ENCODE measurements around the gene SH3D19.

SH3D19 gene

GRCh38 chr4:151100531-151100930 is 224.9 kb downstream of the SH3D19 start:
- H3K79me1 ChIP-seq (ENCODE audit: low read length) = no peaks in the 10 kb centered on the region
- no peak overlapping the region for H2BK120ac ChIP-seq (ENCODE audit: low read depth, low read length)
- H3K4ac ChIP-seq (ENCODE audit: low read depth, low read length) = no peak overlapping the region
- H4K5ac ChIP-seq (ENCODE audit: low read length) = no peak overlapping the region
- no peaks in the 10 kb centered on the region for H3K4me1 ChIP-seq (ENCODE audit: control insufficient read depth, low read depth, low read length)
- no peak overlapping the region for H3K23ac ChIP-seq (ENCODE audit: low read length)
- peak overlapping the region; percentile 100 for H3K4me3 ChIP-seq (ENCODE audit: low read length)
- peaks cover 8% of the 10 kb centered on the region for H3K36me3 ChIP-seq (ENCODE audit: control insufficient read depth, insufficient read depth, low read length)
- peak overlapping the region; percentile 100 for H3K9ac ChIP-seq (ENCODE audit: low read length)
- no peak overlapping the region for H3K27ac ChIP-seq (ENCODE audit: low read depth, low read length)
- WGBS (ENCODE audit: extremely low coverage, insufficient coverage, low lambda C conversion rate) = no CpG with 5 or more reads among the region's 3 CpGs
- H3K4me2 ChIP-seq (ENCODE audit: low read length) = peak overlapping the region; percentile 49
- no peak for DNase-seq
- no peak overlapping the region for H4K8ac ChIP-seq (ENCODE audit: low read depth, low read length)
- no peak overlapping the region for H2BK5ac ChIP-seq (ENCODE audit: low read length)
- H3K18ac ChIP-seq (ENCODE audit: low read length) = no peak overlapping the region
- H3K56ac ChIP-seq (ENCODE audit: low read length) = peak overlapping the region; percentile 100
- peaks cover 25% of the 10 kb centered on the region for H3K79me2 ChIP-seq (ENCODE audit: control insufficient read depth, insufficient read depth, low read length)
- no peak overlapping the region for H2BK15ac ChIP-seq (replicated peaks; ENCODE audit: low read depth)
- H2AK5ac ChIP-seq (ENCODE audit: low read length) = no peak overlapping the region
- no peaks in the 10 kb centered on the region for H3K27me3 ChIP-seq (ENCODE audit: insufficient read depth, low read length, poor library complexity)

- H2BK5ac ChIP-seq (ENCODE audit: low read length) = peak overlapping the region; percentile 95
- H3K27ac ChIP-seq (ENCODE audit: low read depth, low read length) = peak overlapping the region; percentile 51
- peak overlapping the region; percentile 100 for H3K23ac ChIP-seq (ENCODE audit: low read length)
- no CpG with 5 or more reads among the region's 13 CpGs for WGBS (ENCODE audit: extremely low coverage, insufficient coverage, low lambda C conversion rate)
- H3K79me1 ChIP-seq (ENCODE audit: low read length) = no peaks in the 10 kb centered on the region
- no peak overlapping the region for H2BK15ac ChIP-seq (replicated peaks; ENCODE audit: low read depth)
- peak overlapping the region; percentile 80 for H3K4me2 ChIP-seq (ENCODE audit: low read length)
- peak overlapping the region; percentile 49 for H3K4ac ChIP-seq (ENCODE audit: low read depth, low read length)
- H4K8ac ChIP-seq (ENCODE audit: low read depth, low read length) = no peak overlapping the region
- peak overlapping the region; percentile 15 for H3K18ac ChIP-seq (ENCODE audit: low read length)
- peaks cover 25% of the 10 kb centered on the region for H3K79me2 ChIP-seq (ENCODE audit: control insufficient read depth, insufficient read depth, low read length)
- peaks cover 7% of the 10 kb centered on the region for H3K36me3 ChIP-seq (ENCODE audit: control insufficient read depth, insufficient read depth, low read length)
- DNase-seq = no peak
- H3K4me1 ChIP-seq (ENCODE audit: control insufficient read depth, low read depth, low read length) = no peaks in the 10 kb centered on the region
- peak overlapping the region; percentile 100 for H3K9ac ChIP-seq (ENCODE audit: low read length)
- H2AK5ac ChIP-seq (ENCODE audit: low read length) = peak overlapping the region; percentile 100
- H4K5ac ChIP-seq (ENCODE audit: low read length) = peak overlapping the region; percentile 47
- H3K27me3 ChIP-seq (ENCODE audit: insufficient read depth, low read length, poor library complexity) = no peaks in the 10 kb centered on the region
- H2BK120ac ChIP-seq (ENCODE audit: low read depth, low read length) = no peak overlapping the region
- H3K4me3 ChIP-seq (ENCODE audit: low read length) = peak overlapping the region; percentile 100
- H3K56ac ChIP-seq (ENCODE audit: low read length) = peak overlapping the region; percentile 100
These were observed 225.4 kb downstream of the SH3D19 start for GRCh38 chr4:151099976-151100417.

- Histone ChIP-seq H3K9ac (ENCODE audit: low read length) (peak within 1 kb of the TSS; percentile 100), H2BK120ac (ENCODE audit: low read depth, low read length) (no peak within 1 kb of the TSS), H3K56ac (ENCODE audit: low read length) (peak within 1 kb of the TSS; percentile 100)
These were observed 226.0 kb downstream of the SH3D19 start, which contains the start of gene RPS3A for GRCh38 chr4:151099229-151099975. RPS3A (plus strand) TSS chr4:151099628; CDS start chr4:151099653, 25 bp downstream.

GRCh38 chr4:151098979-151099228 is 226.5 kb downstream of the SH3D19 start:
- no peak overlapping the region for H3K23ac ChIP-seq (ENCODE audit: low read length)
- H3K27me3 ChIP-seq (ENCODE audit: insufficient read depth, low read length, poor library complexity) = no peaks in the 10 kb centered on the region
- peak overlapping the region; percentile 92 for H3K56ac ChIP-seq (ENCODE audit: low read length)
- H4K5ac ChIP-seq (ENCODE audit: low read length) = no peak overlapping the region
- H3K4me1 ChIP-seq (ENCODE audit: control insufficient read depth, low read depth, low read length) = no peaks in the 10 kb centered on the region
- peak overlapping the region; percentile 70 for H3K4me2 ChIP-seq (ENCODE audit: low read length)
- H3K18ac ChIP-seq (ENCODE audit: low read length) = no peak overlapping the region
- H3K27ac ChIP-seq (ENCODE audit: low read depth, low read length) = no peak overlapping the region
- no peak overlapping the region for H2BK120ac ChIP-seq (ENCODE audit: low read depth, low read length)
- H4K8ac ChIP-seq (ENCODE audit: low read depth, low read length) = no peak overlapping the region
- H3K36me3 ChIP-seq (ENCODE audit: control insufficient read depth, insufficient read depth, low read length) = peaks cover 3% of the 10 kb centered on the region
- H3K9ac ChIP-seq (ENCODE audit: low read length) = peak overlapping the region; percentile 79
- no CpG with 5 or more reads among the region's 8 CpGs for WGBS (ENCODE audit: extremely low coverage, insufficient coverage, low lambda C conversion rate)
- peak overlapping the region; percentile 41 for H3K4me3 ChIP-seq (ENCODE audit: low read length)
- DNase-seq = no peak
- no peaks in the 10 kb centered on the region for H3K79me1 ChIP-seq (ENCODE audit: low read length)
- H3K4ac ChIP-seq (ENCODE audit: low read depth, low read length) = peak overlapping the region; percentile 62
- no peak overlapping the region for H2AK5ac ChIP-seq (ENCODE audit: low read length)
- H2BK15ac ChIP-seq (replicated peaks; ENCODE audit: low read depth) = no peak overlapping the region
- peaks cover 25% of the 10 kb centered on the region for H3K79me2 ChIP-seq (ENCODE audit: control insufficient read depth, insufficient read depth, low read length)
- H2BK5ac ChIP-seq (ENCODE audit: low read length) = peak overlapping the region; percentile 79

More at GRCh38 chr4:151099229-151099975, 226.0 kb downstream of the SH3D19 start, which contains the start of gene RPS3A:
- peak within 1 kb of the TSS; percentile 100 for H3K23ac ChIP-seq (ENCODE audit: low read length)
- H3K18ac ChIP-seq (ENCODE audit: low read length) = peak within 1 kb of the TSS; percentile 15
- H2BK5ac ChIP-seq (ENCODE audit: low read length) = peak within 1 kb of the TSS; percentile 95
- H3K4me2 ChIP-seq (ENCODE audit: low read length) = peak within 1 kb of the TSS; percentile 80
- H4K5ac ChIP-seq (ENCODE audit: low read length) = peak within 1 kb of the TSS; percentile 47
- no peaks in the 10 kb centered on the region for H3K27me3 ChIP-seq (ENCODE audit: insufficient read depth, low read length, poor library complexity)
- H3K4ac ChIP-seq (ENCODE audit: low read depth, low read length) = peak within 1 kb of the TSS; percentile 62
- H3K27ac ChIP-seq (ENCODE audit: low read depth, low read length) = peak within 1 kb of the TSS; percentile 51
- peak within 1 kb of the TSS; percentile 88 for H4K8ac ChIP-seq (ENCODE audit: low read depth, low read length)
- WGBS (ENCODE audit: extremely low coverage, insufficient coverage, low lambda C conversion rate) = no CpG with 5 or more reads among the region's 69 CpGs
- H3K79me2 ChIP-seq (ENCODE audit: control insufficient read depth, insufficient read depth, low read length) = peaks cover 25% of the 10 kb centered on the region
- peaks cover 3% of the 10 kb centered on the region for H3K36me3 ChIP-seq (ENCODE audit: control insufficient read depth, insufficient read depth, low read length)
- no peak within 1 kb of the TSS for H2BK15ac ChIP-seq (replicated peaks; ENCODE audit: low read depth)
- peak within 1 kb of the TSS; percentile 100 for H3K4me3 ChIP-seq (ENCODE audit: low read length)
- no peaks in the 10 kb centered on the region for H3K79me1 ChIP-seq (ENCODE audit: low read length)
- H3K4me1 ChIP-seq (ENCODE audit: control insufficient read depth, low read depth, low read length) = no peaks in the 10 kb centered on the region
- H2AK5ac ChIP-seq (ENCODE audit: low read length) = peak within 1 kb of the TSS; percentile 100
- peak; percentile 99 for DNase-seq

GRCh38 chr4:151097759-151098158 is 227.6 kb downstream of the SH3D19 start:
- Histone ChIP-seq H3K79me1 (ENCODE audit: low read length) (no peaks in the 10 kb centered on the region), H3K36me3 (ENCODE audit: control insufficient read depth, insufficient read depth, low read length) (no peaks in the 10 kb centered on the region), H2BK120ac (ENCODE audit: low read depth, low read length) (no peak overlapping the region), H3K79me2 (ENCODE audit: control insufficient read depth, insufficient read depth, low read length) (peaks cover 25% of the 10 kb centered on the region), H3K9ac (ENCODE audit: low read length) (no peak overlapping the region), H3K27ac (ENCODE audit: low read depth, low read length) (no peak overlapping the region), H3K18ac (ENCODE audit: low read length) (no peak overlapping the region), H2BK15ac (replicated peaks; ENCODE audit: low read depth) (no peak overlapping the region), H3K4me1 (ENCODE audit: control insufficient read depth, low read depth, low read length) (no peaks in the 10 kb centered on the region), H3K4me2 (ENCODE audit: low read length) (no peak overlapping the region), H3K56ac (ENCODE audit: low read length) (no peak overlapping the region), H2AK5ac (ENCODE audit: low read length) (no peak overlapping the region), H3K23ac (ENCODE audit: low read length) (no peak overlapping the region), H4K8ac (ENCODE audit: low read depth, low read length) (peak overlapping the region; percentile 88), H2BK5ac (ENCODE audit: low read length) (no peak overlapping the region), H3K4ac (ENCODE audit: low read depth, low read length) (no peak overlapping the region), H3K27me3 (ENCODE audit: insufficient read depth, low read length, poor library complexity) (no peaks in the 10 kb centered on the region), H3K4me3 (ENCODE audit: low read length) (no peak overlapping the region), H4K5ac (ENCODE audit: low read length) (no peak overlapping the region)
- DNase-seq = no peak
- WGBS (ENCODE audit: extremely low coverage, insufficient coverage, low lambda C conversion rate) = no CpG with 5 or more reads among the region's 3 CpGs
